Measurements from ENCODE around the gene PCNX2. TPM values are rescaled to one million over a fixed set of nuclear protein-coding genes. Genes with fewer than 3 reads are reported as not detected.

The PCNX2 gene
- total and polyA plus RNA-seq, 2 experiments from 2014 or later: 42.9 to 88.3 TPM

GRCh38 chr1:233269656-233270055, 25.9 kb downstream of the PCNX2 start:
- Histone ChIP-seq H3K9me2 (ENCODE audit: insufficient read depth) (no peaks in the 10 kb centered on the region), H3K27ac (ENCODE audit: low read depth) (no peak overlapping the region), H3K79me2 (replicated peaks; ENCODE audit: insufficient read depth) (peaks cover 99% of the 10 kb centered on the region), H3K4me1 (ENCODE audit: insufficient read depth) (peaks cover 8% of the 10 kb centered on the region; the same call in 1 of the 2 replicates), H2AFZ (no peak overlapping the region), H3K27me3 (ENCODE audit: insufficient read depth) (no peaks in the 10 kb centered on the region), H3F3A (replicated peaks; ENCODE audit: low read depth) (no peaks in the 10 kb centered on the region), H4K20me1 (replicated peaks; ENCODE audit: insufficient read depth) (peaks cover 61% of the 10 kb centered on the region), H3K36me3 (ENCODE audit: insufficient read depth) (peaks cover 11% of the 10 kb centered on the region; the same call in 1 of the 2 replicates), H3K4me3 (no peak overlapping the region), H3K4me2 (no peak overlapping the region)
- peaks cover 18% of the 10 kb centered on the region for H3K4me1 Mint-ChIP-seq
- no peaks in the 10 kb centered on the region for H3K9me3 Mint-ChIP-seq
- no peak overlapping the region for H3K27ac Mint-ChIP-seq
- DNase-seq (ENCODE audit: low spot score) (no peak), ATAC-seq (no peak)
- TF ChIP-seq NANOG (IDR thresholded peaks at IDR 0.05; ENCODE audit: borderline replicate concordance) (no peak), ZNF462 (CRISPR knock-in tag; IDR thresholded peaks at IDR 0.05) (no peak), CTCF (conservative IDR thresholded peaks at IDR 0.05; ENCODE audit: low read depth in 2 of 2) (no peak), REST (IDR thresholded peaks at IDR 0.05; ENCODE audit: unreplicated experiment) (no peak), ZNF331 (CRISPR knock-in tag; IDR thresholded peaks at IDR 0.05; ENCODE audit: low read depth) (no peak), JUNB (IDR thresholded peaks at IDR 0.05; ENCODE audit: unreplicated experiment) (no peak), ZNF114 (CRISPR knock-in tag; IDR thresholded peaks at IDR 0.05) (no peak), CREB1 (CRISPR knock-in tag; IDR thresholded peaks at IDR 0.05; ENCODE audit: low read depth) (no peak), EZH2phosphoT487 (IDR thresholded peaks at IDR 0.05; ENCODE audit: unreplicated experiment) (no peak), POLR2AphosphoS5 (IDR thresholded peaks at IDR 0.05; ENCODE audit: low read depth) (no peak), STAT1 (IDR thresholded peaks at IDR 0.05; ENCODE audit: unreplicated experiment) (no peak), EZH2 (IDR thresholded peaks at IDR 0.05; ENCODE audit: low read depth, unreplicated experiment) (no peak), ETS1 (IDR thresholded peaks at IDR 0.05) (no peak)
- peaks cover 7% of the 10 kb centered on the region for H3K27me3 Mint-ChIP-seq (ENCODE audit: insufficient read depth, low read depth, poor library complexity)
- H3K4me3 Mint-ChIP-seq: no peak overlapping the region
- peaks cover 62% of the 10 kb centered on the region for H3K36me3 Mint-ChIP-seq (ENCODE audit: low read depth)
